ENCODE results near the gene SLC35F1. TPM values are rescaled to one million over a fixed set of nuclear protein-coding genes. Genes with fewer than 3 reads are reported as not detected.
A peak's percentile ranks its signal among the peaks of the same experiment; 100 is the strongest.

SLC35F1 gene
- total RNA-seq, 1 experiment from 2014 or later = not detected

DNA sequence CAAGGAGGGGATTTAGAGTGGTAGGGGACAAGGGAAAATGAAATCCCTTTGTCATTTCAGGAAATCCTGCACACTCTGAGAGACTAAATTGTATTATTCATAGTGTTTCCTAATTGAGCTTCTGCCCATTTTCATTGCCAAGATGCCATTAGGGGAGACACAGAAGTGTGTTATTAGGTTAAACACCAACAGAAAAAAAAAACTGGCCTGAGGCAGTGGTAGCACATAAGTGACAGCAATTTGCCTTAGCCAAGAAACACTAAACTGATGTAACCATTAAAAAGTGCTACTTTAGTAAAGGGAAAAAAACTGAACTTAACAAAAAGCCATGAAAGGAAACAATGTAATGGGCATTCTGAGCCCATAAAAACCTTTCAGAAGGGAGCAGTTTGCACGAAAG lies 370.6 kb downstream of the SLC35F1 start:
- no peak for DNase-seq (ENCODE audit: low spot score)

GRCh38 chr6:118280210-118280609 lies 373.1 kb downstream of the SLC35F1 start:
- DNase-seq (ENCODE audit: low spot score) = no peak

DNA sequence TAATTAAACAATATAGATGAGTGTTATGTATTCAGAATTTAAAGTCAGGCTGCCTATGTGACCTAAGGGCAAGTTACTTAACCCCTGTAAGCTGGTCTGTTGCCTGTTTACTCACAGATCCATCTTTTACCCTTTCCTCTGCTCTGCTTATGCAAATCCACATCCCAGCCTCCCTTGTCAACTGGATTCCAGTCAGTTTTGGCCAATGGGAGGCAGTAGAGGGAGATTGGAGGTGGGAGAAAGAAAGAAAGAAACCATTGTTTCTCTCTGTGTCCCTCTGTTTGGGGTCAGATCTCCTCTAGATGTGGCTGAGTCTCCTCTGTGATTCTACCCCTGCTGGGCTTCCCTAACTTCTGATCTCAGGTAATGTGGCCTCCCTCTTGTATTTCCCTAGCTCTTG lies 374.2 kb downstream of the SLC35F1 start:
- no peak for DNase-seq (ENCODE audit: low spot score)

- DNase-seq (ENCODE audit: low spot score) = peak; percentile 39
These were observed 376.7 kb downstream of the SLC35F1 start for GRCh38 chr6:118283766-118284165.

DNA sequence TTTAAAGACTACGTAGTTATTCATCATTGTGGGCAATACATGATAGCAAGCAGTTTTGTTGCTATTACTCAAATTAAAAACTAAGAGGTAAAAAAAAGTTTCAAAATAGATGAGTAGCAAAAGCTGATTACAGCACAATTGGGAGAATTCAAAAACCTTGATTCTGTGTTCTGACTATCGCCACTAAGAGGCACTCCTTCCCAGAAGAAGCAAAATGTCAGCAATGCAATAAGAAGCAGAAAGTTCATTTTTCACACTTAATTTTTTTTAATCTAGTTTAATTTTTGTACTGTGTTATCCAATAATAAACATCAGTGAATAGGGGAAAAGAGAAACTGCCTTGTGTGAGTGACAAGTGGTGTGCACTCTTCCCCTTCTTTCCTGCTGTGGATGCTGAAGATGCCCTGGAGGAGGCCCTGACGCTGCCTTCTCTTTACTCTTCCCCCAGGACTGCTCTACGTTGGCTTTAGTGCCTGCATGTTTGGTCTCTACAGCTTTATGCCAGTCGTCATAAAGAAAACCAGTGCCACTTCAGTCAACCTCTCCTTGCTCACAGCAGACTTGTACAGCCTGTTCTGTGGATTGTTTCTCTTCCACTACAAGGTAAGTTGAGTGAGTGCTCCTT lies 377.8 kb downstream of the SLC35F1 start:
- no peak for DNase-seq (ENCODE audit: low spot score)

DNA sequence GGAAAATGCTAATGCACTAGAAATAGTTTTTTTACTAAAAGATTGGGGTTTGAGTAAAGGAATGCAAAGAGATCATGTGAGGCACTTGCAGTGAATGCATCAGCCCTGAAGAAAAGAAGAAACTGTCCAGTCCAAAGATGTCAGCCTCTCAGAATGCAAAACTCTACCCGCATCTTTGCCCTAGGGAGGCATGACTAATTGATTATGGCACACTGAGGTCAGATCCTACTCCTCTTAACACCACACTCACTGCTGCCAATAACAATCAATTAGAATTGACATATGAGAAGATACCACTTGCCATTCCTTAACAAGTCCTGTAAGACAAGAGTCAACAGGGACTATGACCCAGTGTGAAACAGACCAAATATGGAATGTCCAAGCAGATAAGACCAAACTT lies 378.7 kb downstream of the SLC35F1 start:
- DNase-seq (ENCODE audit: low spot score) = no peak

DNA sequence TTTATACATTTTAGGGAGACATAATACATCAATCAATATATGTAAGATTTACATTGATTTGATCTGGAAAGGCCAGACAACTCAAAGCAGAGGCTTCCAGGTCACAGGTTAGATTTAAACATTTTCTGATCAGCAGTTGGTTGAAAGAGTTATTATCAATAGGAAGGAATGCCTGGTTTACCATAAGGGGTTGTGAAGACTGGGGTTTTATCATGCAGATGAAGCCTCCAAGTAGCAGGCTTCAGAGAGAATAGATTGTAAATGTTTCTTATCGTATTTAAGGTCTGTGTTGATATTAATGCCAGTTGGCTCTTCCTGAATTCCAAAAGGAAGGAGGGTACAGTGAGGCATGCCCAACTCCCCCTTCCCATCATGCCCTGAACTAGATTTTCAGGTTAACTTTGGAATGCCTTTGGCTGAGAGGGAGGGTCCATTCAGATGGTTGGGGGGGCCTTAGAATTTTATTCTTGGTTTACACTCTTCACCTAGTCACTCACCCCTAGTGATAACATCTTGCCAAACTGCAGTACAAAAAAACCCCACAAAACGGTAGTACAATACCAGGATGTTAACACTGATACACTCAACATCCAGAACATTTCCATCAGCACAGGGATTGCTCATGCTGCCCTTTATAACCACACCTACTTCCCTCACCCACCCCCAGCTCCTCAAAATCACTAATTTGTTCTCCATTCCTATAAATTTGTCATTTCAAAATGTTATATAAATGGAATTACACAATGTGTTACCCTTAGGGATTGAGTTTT lies 381.5 kb downstream of the SLC35F1 start:
- no peak for DNase-seq (ENCODE audit: low spot score)

DNA sequence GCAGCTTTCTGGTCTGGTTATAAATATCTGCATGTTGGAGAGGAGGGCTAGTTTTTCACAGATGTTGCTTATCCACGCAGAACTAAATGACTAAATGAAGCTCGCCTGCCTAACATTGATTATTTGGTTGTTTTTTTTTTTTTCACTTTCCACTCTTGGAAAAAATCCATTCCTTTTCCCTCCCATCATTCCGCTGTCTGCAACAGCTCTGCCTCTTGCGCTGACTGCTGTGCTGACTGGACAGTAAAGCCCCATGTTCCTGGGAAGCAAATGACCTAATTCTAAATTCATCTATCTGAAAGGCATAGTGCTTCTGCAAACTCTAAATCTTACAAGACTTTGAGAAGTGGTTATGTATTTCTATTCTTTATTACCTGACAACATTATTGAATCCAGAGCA lies 385.5 kb downstream of the SLC35F1 start:
- no peak for DNase-seq (ENCODE audit: low spot score)

- no peak for DNase-seq (ENCODE audit: low spot score)
These were observed 387.8 kb downstream of the SLC35F1 start for GRCh38 chr6:118294906-118295305.

DNA sequence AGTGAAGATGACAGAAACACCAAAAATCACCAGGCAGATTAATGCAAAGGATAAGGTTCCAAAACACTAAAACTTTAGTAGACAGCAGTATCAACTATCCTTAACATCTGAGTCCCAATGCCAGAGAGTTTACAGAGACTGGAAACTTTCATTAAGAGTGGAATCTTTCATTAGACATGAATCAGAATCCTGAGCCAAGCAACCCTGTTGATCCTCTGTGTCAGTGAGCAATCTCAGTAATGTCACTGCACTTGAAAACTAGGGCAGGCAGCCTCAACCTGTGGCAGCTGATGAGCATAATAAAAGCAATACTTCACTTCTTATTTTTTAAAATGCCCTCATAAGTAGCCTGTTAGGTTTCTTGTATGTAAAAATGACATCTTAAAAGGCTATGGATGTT lies 388.3 kb downstream of the SLC35F1 start:
- DNase-seq (ENCODE audit: low spot score) = no peak

DNA sequence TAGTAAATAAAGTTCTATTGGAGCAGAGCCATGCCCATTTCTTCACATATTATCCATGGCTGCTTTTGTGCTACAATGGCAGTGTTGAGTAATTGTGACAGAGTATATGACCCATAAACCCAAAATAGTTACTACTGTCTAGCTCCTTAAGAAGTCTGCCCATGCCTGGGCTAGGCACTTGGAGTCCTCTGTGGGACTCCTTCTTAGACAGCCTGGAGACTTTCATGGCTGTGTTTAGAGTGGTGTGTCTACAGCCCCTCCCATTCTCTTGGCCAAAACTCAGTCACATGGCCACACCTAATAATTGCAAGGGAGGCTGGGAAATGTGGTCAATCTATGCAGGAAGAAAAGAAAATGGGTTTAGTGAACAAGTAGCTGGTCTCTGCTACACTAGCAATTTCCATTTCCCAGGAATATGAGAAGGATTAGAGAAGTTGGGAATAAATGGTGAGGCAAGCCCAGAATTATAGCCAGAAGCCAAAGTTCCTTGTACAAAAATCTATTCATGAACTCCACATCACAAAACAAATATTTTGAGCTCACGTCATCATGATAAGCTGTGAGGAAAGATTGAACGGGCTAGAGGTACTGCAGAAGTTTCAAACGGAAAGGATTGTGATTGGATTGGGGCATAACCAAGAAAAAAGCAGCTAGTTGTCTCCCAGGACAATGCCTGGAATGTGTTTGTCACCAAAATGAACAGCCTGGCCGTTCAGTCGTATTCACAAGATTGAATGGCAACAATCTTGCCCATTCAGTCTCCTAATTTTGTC lies 389.3 kb downstream of the SLC35F1 start:
- DNase-seq (ENCODE audit: low spot score) = no peak

DNA sequence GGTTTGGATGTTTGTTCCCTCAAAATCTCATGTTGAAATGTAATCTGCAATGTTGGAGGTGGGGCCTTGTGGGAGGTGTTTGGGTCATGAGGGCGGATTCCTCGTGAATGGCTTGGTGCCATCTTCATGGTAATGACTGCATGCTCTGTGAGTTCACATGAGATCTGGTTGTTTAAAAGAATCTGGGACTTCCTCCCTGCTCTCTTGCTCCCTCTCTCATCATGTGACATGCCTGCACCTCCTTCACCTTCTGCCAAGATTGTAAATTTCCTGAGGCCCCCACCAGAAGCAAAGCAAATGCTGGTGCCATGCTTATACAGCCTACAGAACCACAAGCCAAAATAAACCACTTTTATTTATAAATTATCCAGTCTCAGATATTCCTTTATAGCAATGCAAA lies 390.8 kb downstream of the SLC35F1 start:
- no peak for DNase-seq (ENCODE audit: low spot score)

DNA sequence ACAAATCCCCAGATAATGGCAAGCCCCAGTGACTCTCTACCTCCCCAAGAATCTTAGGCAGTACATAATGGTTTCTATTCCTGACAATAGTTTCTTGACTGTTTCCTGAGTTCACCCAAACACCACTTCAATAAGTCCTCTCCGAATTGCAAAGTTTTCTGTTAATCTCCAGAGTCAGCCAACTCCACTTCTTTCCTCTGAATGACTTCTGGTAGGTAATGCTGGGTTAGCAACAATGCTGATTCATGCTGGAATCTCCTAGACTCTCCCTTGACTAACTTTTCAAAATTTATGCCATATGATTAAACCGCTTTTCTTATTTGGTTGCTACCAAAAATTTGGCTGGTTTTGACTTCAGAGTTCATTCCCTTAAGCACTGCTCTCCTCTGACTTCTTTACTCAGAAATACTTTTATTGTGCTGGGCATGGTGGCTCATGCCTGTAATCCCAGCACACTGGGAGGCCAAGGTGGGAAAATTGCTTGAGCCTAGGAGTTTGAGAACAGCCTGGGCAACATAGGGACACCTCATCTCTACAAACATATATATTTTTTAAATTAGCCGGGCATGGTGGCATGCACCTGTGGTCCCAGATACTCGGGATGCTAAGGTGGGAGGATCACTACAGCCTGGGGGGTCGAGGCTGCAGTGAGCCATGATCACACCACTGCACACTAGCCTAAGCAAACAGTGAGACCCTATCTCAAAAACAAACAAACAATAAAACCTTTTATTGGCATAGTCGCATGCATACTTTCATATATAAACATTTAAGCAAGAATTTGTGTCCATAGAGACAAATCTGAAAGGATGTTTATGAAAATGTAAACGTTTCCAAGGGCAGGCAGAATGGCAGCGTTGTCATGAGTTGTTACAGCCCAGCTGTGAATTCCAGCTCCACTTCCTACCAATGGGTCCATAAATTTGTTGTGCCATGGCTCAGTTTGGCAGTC lies 391.7 kb downstream of the SLC35F1 start:
- DNase-seq (ENCODE audit: low spot score) = no peak

- DNase-seq (ENCODE audit: low spot score) = no peak
These were observed 392.4 kb downstream of the SLC35F1 start for GRCh38 chr6:118299457-118299856.

DNA sequence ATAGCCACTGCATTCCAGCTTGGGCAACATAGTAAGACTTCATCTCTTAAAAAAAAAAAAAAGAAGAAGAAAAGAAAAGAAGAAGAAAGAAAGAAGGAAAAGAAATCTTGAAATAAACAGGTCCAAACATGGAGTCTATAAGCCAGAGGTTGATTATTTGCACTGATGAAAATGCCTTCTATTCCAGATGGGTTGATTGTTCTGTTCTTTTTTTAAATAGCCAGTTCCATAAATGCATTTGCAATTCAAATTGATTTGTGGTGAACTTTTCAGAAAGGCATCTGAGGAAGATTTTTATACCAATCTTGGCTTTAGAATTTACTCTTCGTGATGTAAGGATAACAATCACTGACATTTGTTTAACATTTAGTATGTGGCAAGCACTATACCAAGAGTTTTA lies 397.3 kb downstream of the SLC35F1 start:
- no peak for DNase-seq (ENCODE audit: low spot score)

DNA sequence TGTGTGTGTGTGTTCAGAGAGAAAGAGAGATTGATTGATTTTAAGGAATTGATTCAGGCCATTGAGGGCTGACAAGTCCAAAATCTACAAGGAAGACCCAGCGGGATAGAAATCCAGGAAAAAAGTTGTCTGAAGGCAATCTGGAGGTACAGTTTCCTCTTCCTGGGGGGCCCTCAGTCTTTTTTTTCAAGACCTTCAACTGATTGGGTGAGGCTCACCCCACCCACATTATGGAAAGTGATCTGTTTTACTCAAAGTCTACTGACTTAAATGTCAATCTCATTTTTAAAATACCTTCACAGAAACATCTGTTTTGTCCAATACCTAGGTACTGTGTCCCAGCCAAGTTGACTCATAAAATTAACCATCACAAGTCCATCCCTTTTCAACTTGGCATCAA lies 398.0 kb downstream of the SLC35F1 start:
- no peak for DNase-seq (ENCODE audit: low spot score)

GRCh38 chr6:118306392-118307238 lies 399.6 kb downstream of the SLC35F1 start:
- DNase-seq (ENCODE audit: low spot score) = no peak

GRCh38 chr6:118307581-118307980 lies 400.5 kb downstream of the SLC35F1 start:
- DNase-seq (ENCODE audit: low spot score) = no peak

- DNase-seq (ENCODE audit: low spot score) = no peak
These were observed 402.5 kb downstream of the SLC35F1 start for GRCh38 chr6:118309337-118310093.

GRCh38 chr6:118313208-118313607 lies 406.1 kb downstream of the SLC35F1 start:
- no peak for DNase-seq (ENCODE audit: low spot score)
